ENCODE data around the gene MREG.
"Not testable (repeated sequence)": the region's sequence is repeated elsewhere in the genome, so short reads cannot be mapped to it uniquely, and the experiment has no call there.

Gene MREG

DNA sequence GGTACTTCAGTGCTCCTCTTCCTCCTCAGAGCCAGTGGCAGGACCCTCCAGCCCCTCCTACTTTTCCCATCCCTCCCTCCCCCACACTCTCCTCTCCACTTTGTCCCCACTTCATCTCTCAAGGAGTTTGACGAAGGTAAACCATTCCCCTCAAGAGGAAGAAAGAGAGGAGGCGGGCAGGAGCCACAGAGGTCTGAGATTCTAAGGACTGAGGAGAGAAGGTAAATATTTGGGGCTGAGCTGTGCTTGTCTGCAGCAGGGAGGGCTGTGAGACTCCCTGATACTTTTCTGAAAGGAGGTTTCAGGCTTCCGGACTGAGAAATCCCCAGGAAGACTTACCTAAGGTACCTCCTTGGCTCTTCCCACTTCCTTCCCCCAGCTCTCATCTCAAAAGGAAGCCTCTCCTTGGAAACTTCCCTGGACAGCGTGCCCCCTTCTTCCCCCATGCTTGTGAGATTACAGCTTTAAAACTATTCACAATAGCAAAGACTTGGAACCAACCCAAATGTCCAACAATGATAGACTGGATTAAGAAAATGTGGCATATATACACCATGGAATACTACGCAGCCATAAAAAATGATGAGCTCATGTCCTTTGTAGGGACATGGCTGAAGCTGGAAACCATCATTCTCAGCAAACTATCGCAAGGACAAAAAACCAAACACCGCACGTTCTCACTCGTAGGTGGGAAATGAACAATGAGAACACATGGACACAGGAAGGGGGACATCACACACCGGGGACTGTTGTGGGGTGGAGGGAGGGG is 55.8 kb downstream of the MREG start:
- DNase-seq = not testable (repeated sequence)

DNA sequence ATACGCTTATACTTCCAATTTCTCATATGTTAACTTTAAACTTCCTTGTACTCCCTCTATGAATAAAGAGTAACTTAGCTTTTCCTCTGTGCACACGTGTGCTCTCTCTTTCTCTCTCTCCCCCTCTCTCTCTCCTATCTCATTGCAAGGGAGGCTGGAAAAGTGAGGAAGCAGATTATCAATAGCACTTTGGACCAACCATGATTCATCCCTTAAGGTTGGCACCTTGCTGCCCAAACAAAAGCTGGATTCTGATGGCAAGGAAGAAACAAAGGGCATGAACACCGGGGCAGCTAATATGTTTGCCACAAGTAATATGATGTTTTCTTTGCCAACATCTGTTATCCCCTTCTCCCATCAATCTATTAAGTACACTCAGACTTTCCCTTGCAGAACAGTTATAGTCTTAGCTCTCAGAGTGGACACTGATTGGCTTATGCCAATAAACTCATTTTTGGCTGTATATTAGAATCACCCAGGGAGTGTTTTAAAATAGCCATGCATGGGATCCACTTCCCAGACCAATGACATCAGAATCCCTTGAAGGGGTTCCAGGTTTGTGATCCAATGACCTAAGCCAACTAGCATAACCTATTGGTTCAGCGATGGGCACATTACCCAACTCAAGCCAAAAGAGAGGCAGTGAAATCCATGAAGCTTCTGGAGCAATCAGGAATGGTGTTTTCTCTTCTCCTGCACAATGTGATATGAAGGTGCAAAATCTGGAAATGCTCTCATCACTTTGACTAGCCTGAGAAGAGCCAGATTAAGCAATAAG is 60.3 kb downstream of the MREG start:
- no peak for DNase-seq

DNA sequence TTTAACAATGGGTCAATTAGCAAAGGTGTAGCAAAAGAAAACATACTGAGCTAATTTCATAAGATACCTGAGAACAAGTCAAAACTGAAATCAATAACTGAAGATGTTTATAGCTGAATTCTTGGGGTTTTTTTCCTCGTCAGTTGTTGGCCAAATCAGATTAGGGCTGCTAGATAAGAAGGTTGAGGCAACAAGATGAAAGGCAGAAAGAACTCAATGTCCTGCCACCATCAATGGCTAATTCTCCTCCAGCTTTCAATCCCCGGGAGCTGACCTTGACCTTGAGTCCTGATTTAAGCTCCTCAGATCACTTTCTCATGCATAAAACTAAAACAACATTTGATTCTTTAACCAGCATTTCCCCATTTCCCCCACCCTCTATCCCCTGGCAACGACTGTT is 61.8 kb downstream of the MREG start:
- no peak for DNase-seq

DNA sequence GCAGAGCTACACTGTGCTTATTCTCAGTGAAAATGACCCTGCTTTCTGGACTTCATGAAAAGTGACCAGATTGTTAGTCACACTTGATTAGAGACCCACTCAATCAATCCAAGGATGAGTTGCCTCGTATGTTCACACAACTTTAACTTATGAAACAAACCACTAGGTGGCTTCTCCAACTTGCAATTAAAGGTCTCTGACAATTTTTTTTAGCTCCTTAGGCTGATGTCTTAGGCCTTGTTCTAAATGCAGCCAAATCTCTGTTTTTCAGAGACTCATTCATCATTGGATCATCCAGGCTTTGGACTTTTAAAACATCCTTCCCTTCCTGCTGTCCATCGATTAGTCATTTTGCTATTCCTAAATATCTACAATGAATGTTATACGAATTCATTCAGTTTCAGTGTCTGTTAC is 63.4 kb downstream of the MREG start:
- no peak for DNase-seq

DNA sequence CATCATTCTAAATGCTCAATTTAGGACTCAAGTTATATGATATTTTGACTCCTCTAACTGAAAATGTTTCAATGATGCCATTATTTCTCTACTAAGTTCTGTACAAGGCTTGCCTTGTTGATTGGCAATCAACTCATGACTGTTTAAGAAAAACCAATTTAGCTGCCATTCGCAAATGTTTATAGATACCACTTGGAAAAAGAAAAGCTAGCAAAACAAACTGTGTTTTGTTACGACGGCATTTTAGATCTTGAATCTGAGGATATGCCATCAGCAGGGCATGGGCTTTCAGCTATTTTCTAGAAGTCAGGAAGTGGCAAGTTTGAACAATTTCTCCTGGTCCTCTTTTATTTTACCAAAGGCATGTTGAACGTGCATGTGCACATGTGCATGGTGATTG is 65.3 kb downstream of the MREG start:
- no peak for DNase-seq

DNA sequence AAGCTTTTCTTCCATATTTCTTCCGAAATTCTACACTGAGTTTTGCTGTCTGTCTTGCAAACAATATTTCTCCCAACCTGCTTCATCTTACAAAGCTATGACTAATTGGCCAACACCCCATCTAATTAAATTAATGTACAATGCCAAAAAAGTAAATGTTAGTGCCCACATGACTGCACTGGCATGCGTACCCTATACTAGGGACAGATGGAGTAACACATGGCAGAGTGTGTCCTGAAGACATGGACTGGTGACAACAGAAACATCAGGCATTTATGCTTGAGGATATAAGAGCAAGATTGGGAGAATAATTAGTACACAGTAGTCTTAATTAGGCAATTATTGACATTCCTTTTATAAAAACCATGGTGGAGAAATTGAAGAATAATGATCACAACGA is 66.8 kb downstream of the MREG start:
- no peak for DNase-seq

DNA sequence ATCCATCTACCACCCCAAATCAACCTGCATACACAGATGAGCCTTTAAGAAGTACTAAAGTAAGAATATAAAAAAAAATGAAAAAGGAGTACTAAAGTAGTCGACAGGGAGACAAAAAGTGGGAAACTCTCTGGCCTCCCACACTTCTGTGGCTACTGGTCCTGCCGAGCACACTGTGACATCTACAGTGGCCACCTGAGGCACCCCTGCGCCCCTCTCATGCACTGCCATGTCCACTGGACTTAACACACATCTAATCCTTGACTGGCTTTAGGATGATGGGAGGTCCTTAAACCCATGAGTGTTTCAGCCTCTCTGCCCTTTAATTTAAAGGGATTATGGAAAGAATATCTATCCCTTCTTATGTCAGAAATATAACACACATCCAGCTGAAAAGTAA is 71.2 kb downstream of the MREG start:
- no peak for DNase-seq

DNA sequence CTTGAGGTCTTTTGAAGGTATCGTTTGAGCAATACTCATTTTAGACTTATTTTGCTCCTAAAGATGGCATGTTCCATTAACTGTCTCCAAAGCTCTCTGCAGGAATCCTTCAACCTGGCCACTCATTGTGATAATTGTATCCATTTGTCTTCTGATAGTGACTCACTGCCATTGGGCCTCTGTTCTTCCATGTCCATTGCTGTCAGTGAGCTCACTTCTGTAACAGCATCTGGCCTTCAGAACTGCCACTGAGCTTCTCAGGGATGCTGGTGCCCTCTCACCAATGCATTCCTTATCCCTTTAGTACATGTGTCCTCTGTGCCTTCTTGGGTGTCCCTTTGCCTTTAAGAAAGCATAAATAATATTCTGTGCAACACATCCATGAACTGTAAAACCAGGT is 71.6 kb downstream of the MREG start:
- DNase-seq = no peak

DNA sequence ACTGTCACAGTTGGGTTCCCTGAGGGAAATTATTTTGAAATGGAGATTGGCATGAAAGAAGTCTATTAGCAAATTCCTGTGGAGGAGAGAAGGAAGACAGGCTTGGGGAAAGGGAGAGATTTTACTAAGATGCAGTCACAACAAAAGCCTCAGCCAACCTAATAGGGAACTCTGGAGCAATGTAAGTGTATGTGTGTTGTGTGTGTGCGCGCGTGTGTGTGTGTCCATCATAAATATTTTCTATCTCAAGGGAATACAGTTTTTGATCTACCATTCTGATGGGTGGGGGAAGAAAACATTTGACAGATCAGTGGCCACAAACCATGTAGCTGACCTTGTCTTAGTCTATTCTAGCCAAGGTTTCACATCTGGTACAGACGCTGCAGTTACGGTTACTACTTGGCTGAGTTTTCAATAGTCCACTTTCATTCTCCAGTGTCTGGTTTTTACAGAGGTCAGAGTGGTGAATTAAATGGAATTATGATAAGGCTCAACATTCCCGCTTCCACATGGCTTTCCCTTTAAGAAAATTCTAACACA is 72.6 kb downstream of the MREG start:
- no peak for DNase-seq

DNA sequence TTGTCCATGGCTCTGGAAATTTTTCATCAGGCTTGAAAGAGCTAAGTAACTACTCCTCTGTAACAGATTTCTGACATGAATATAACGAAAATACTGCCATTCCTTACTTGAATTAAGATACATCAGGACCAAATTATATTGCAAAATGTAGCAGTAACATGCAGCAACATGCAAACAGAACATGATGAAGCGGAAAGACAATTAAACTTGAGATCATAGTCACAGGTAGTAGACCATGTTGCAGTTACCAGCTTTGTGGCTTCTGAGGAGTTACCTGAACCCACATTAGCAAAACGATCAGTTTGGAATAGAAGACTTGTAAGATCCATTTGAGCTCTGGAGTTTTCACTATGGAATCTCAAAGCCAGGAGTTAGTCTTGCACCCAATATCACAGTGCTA is 76.2 kb downstream of the MREG start:
- no peak for DNase-seq

DNA sequence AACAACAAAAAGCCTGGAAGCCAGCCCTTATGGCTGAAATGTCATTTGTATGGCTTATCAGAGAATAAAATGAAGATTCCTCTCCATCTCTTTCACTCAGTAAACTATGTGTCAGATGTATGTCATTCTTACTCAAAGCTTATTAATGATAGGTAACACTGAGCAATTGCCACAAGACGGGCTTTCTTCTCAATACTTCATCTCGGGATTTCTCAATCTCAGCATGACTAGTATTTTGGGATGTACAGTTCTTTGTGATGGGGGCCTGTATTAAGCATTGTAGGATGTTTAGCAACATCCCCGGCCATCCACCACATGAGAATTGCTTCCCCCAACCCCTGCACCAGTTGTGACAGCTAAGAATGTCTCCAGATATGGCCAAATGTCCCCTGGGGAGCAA is 80.2 kb downstream of the MREG start:
- no peak for DNase-seq

DNA sequence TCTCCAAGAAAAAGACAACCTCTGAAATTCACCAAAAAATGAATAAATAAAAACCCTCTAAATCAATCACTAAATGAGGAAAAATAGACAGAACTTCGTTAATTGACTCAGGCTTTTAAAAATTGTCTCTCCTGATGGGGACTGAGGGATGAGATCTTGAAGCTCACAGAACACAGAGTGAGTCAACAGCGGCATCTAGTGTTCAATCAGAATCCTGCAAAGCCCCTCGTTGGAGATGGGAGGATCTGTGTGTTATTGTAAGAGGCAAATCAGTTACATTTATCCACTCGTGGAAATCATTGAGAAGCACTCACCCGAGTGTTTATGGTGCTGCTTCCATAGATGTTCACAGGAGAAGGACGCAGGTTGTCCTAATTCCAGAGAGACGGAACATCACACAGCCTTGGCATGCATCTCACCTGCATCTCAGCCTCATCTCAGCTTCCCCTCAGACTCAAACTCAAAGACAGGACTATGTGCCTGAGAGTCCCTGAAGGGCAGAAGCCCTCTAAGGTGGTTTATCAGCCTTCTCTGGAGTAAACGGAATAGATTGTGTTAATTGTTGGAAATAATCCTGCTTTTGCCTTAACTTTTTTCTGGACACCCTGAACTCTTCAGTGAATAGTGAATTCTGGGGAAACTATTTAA is 82.0 kb downstream of the MREG start:
- peak; percentile 35 for DNase-seq

DNA sequence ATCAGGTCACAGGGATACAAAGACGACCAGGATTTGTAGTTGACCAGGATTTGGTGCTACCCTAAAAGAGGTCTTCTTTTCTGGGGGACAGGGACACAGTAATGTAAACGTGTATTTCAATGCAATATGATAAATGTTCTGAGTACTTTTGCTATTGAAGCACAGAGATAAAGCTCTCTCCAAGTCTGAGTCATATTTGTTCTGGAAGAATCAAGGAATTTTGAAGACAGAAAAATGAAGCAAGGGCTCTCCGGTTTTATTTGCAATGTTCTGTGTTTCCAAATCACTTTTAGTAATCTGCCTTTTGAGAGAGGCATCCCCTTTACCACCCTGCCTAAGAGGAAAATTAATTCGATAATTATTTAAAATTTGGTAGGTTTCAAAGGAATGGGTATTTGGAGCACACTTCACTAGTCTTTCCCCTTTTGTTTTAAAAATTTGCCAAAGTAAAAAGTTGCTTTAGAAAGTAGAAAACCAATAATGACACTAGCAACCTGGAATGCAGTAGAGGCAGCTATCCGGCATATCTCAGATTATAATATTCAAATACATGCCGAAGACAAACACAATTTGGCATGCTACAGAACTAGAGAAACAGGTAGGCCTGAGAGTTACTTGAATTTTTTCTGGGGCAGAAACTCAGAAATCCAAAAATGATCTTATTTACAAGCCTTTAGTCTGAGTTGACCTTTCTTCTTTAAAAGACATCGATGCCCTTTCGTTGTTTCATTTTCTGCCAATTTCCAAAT is 82.7 kb downstream of the MREG start:
- no peak for DNase-seq

DNA sequence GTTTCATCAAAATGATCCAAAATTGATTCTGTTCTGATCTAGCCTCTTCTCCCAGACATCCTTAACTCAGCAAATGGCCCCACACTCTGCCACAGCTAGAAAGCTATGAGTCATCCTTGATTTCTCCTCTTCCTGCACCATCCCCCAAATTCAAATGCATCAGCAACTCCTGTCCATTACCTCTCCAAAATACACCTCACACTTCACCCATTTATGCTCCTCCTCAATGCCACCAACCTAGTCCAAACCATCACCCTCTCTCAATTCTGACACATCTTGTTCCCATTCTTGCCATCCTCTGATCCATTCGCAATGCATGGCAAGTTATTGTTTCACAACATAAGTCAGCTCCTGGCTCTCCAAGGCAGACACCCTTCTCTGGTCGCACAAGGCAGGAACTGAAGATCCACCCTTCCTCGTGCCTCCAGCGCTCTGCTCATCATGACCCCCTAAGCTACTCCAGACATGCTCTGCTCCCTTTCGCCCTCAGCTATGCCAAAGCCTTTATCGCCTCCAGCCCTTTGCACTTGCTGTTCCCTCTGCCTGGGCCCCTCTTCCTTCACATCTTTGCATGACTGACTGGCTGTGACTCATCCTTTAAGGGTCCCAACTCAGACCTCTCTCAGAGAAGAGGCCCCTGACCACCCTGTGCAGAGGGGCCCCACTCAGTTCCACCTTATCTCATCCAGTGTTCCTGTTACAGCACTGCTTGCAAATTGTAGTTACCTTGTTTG is 83.6 kb downstream of the MREG start:
- DNase-seq = no peak

DNA sequence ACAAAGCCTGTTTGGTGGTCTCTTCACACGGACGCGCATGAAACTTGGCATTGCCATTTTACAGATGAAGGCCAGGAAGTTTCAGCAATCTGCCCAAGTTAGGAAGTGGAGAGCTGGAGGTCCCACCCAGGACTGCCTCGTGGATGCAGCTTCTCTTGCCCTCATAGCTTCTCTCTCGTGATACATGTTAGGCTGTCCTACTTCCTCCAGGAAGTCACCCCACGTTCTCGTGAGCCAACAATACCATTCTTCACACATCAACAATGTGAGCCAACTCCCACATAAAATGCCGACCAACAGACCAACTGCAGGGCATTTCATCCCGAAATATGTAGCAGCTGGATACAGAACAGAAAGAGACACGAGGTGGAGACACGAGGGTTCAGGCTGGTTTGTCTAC is 85.3 kb downstream of the MREG start:
- DNase-seq = no peak

DNA sequence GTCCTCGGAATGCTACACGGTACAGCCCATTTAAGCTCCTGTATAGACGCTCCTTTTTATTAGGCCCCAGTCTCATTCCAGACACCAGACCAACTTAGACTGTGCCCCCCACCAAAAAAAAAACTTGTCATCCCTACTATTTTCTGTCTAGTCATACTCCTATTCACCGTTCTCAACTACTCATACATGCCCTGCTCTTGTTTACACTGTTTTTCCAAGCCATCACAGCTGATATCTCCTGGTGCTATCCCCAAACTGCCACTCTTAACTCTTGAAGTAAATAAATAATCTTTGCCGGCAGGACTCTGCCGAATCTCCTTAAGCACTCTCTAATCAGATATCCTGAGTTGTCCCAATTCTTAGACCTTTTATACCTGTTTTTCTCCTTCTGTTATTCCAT is 86.4 kb downstream of the MREG start:
- not testable (repeated sequence) for DNase-seq

DNA sequence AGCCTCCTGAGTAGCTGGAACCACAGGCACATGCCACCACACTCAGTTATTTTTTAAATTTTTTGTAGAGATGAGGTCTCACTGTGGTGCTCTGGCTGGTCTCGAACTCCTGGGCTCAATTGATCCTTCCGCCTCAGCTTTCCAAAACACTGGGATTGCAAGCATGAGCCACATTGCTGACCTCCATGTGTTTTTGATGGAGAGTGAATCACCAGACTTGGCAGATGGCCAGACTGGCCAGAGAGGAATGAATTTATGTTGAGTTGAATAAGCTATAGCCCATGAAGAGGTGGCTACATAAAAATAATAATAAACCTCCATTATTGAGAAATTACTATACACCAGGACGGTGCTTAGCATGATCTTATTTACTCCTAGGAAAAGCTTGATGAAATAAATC is 91.5 kb downstream of the MREG start:
- DNase-seq = no peak

DNA sequence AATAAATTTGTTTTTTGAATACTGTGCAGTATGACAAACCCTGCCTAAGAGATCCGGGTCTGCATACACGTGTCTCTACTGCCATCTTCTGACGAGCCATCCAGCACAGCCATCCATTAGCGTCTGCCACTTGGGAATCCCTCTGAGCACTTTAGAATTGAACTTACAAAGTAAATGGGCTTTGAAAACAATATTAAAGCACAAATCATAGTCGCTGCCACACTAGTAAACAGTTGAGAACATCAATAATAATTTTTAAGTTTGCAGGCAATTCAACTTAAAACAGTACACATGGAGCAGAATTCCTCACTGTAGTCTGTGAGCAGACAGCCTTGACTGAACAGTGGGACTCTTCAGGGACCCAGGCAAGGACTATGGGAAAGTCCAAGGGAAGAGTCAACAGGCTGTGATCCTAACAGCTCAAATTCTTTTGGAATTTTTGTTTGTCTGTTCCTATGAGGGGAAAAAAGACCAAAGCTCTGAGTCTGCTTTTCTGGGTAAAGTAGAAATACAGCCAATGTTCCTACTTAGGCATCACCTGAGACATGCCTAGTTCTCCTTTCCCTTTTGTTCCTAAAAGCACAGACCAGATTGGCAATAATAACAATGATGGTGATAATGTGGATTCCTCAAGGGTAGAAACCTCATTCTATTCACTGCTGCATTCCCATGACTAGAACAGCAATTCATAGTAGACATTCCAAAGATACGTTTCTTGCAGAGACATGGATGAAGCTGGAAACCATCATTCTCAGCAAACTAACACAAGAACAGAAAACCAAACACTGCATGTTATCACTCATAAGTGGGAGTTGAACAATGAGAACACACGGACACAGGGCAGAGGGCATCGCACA is 92.9 kb downstream of the MREG start:
- peak; percentile 49 for DNase-seq

DNA sequence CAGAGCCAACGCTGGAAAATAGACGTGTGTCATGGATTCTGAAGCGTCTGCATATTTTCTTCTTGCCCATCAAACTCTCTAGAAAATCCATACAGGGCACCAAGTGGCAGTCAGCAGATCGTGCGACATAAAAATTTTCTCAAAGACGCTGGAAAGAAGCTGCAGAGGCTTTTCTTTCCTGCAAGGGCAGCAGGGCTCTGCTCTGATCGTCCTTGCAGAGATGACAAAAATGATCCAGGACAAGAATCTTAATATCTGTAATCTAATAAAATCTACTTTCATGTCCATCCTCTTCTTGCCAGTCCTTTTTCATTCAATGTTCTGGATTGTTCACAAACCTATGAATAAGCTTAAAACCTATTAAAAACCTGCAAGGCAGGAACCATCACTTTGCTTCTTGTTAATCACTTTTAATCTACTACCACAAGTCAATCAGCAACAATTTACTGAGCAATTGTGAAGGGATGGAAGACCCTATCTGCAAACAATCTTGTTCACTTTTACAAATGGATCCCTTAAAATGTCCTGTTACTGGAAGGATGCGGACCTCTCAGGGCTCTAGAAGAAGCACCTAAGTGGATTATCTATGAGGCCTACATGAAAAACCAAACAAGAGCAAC is 93.6 kb downstream of the MREG start:
- no peak for DNase-seq

DNA sequence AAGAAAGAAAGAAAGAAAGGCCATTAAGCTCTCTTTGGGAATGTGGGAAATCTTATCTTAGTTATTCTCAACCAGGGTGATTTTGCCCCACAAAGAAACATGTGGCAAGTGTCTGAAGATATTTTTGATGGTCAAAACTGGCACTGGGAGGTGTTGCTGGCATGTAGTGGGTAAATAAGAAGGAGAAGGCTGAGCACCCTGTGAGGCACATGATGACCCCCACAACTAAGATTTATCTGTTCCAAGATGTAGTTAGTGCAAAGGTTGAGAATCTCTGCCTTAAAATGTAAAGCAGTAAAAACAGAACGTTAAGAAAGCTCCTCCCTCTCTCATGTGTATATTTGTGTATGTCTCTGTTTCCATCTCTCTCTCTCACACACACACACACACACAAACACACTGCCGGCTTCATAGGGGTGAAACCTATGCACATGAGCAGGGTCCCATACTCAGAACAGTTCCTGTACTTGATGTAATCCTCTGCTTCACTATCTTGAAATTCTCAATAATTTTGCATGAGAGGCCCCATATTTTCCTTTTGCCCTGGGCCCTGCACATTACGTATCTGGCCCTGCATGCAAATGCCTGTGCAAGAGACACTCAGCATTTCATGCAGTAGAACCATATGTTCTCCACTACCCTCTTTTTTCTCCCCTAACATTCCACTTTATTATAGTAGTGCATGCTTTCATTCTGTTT is 94.3 kb downstream of the MREG start:
- no peak for DNase-seq
